CD8-positive, alpha-beta memory T cell (primary cell): ENCODE data around the gene SF3B6. TPM values are rescaled to one million over a fixed set of nuclear protein-coding genes. Genes with fewer than 3 reads are reported as not detected.

Source experiments
- CTCF ChIA-PET: fragments of 350-600 bp; sonication (Branson Sonifier 250); formaldehyde crosslinking; loops from one replicate; lab custom pipeline; 2021; ENCODE audit warnings: antibody characterized with exemption; lab: Charles Lee
- POLR2A ChIA-PET: fragments of 350-600 bp; sonication (Branson Sonifier 250); formaldehyde crosslinking; loops from one replicate; lab custom pipeline; 2021; ENCODE audit warnings: antibody characterized with exemption; lab: Charles Lee
- DNase-seq, 5 donors: peaks; one replicate each; pipeline versions ENCODE4 v3.0.0 to v3.0.0-alpha.2; 2020 to 2022; ENCODE audit warnings: mixed read lengths in 1 of 5
- H3K27ac ChIP-seq: one replicate; pipeline ENCODE4 v1.7.0; 2013; ENCODE audit warnings: low read depth, mild to moderate bottlenecking, low read length, moderate library complexity
- H3K27me3 ChIP-seq: 2 replicates; pipeline ENCODE4 v1.7.0; 2013; ENCODE audit warnings: low read length, mild to moderate bottlenecking; ENCODE audit not compliant: insufficient read depth, poor library complexity, severe bottlenecking
- H3K36me3 ChIP-seq: 2 replicates; pipeline ENCODE4 v1.7.0; 2013; ENCODE audit warnings: mild to moderate bottlenecking, low read length, moderate library complexity; ENCODE audit not compliant: insufficient read depth
- H3K4me1 ChIP-seq: 2 replicates; pipeline ENCODE4 v1.7.0; 2013; ENCODE audit warnings: mild to moderate bottlenecking, low read length, moderate library complexity; ENCODE audit not compliant: insufficient read depth
- H3K4me3 ChIP-seq: 2 replicates; pipeline ENCODE4 v1.7.0; 2013; ENCODE audit warnings: mild to moderate bottlenecking, low read length
- H3K9me3 ChIP-seq: 2 replicates; pipeline ENCODE4 v1.7.0; 2013; ENCODE audit warnings: mild to moderate bottlenecking, low read length
- H3K27ac Mint-ChIP-seq, 8 donors: one replicate each; pipeline ENCODE4 v1.8.0; 2020 to 2021; ENCODE audit warnings: mixed read lengths in 8 of 8, mild to moderate bottlenecking in 6 of 8, inconsistent platforms in 3 of 8, moderate library complexity in 3 of 8
- H3K27me3 Mint-ChIP-seq, 2 donors: one replicate each; pipeline ENCODE4 v1.8.0; 2020 to 2021; ENCODE audit warnings: mixed read lengths in 2 of 2, mild to moderate bottlenecking in 1 of 2, moderate library complexity in 1 of 2
- H3K36me3 Mint-ChIP-seq, 3 donors: one replicate each; pipeline ENCODE4 v1.8.0; 2020 to 2021; ENCODE audit warnings: mixed read lengths in 3 of 3, inconsistent platforms in 1 of 3, mild to moderate bottlenecking in 1 of 3
- H3K4me1 Mint-ChIP-seq, 3 donors: one replicate each; pipeline ENCODE4 v1.8.0; 2020 to 2021; ENCODE audit warnings: mixed read lengths in 3 of 3, inconsistent platforms in 1 of 3, mild to moderate bottlenecking in 1 of 3
- H3K4me3 Mint-ChIP-seq, 7 donors: one replicate each; pipeline ENCODE4 v1.8.0; 2020 to 2021; ENCODE audit warnings: mixed read lengths in 7 of 7, mild to moderate bottlenecking in 6 of 7, moderate library complexity in 4 of 7, inconsistent platforms in 2 of 7
- H3K9me3 Mint-ChIP-seq, 5 donors: one replicate each; pipeline ENCODE4 v1.8.0; 2020 to 2022; ENCODE audit warnings: mixed read lengths in 5 of 5, mild to moderate bottlenecking in 3 of 5, moderate library complexity in 2 of 5, inconsistent platforms in 1 of 5
- polyA plus RNA-seq: library from polyadenylated mRNA; unstranded; fragments of 300-500 nt; fragmentation: Illumina TruSeq; gene quantifications from one replicate; pipeline ENCODE4 v1.2.3, GENCODE V29; 2021
- total RNA-seq, 2 experiments: library from RNA; stranded (reverse); gene quantifications; one replicate each; pipeline ENCODE4 v1.2.3, GENCODE V29; 2021

SF3B6 gene
- total and polyA plus RNA-seq, 3 experiments from 2014 or later, result 141 to 181 (median 146) TPM

DNA sequence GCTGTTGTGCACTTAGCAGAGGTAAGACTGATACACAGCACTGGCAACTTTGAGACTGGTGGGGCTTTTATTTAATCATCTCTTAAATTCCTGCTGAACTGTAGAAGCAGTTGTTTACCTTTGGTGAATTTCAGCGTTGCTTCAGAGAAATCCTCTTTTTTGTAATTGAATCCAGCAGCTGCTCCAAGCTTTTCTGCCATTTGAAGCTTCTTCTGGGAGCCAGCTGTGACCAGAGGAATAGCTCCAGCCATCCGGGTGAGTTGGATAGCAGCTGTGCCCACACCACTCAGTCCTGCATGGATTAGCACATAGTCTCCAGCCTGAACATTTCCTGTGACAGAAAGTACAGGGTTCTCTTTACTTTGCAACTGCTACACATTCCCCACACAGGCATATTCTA is 4.6 kb upstream of the SF3B6 start:
- Mint-ChIP-seq H3K27ac (no peak overlapping the region), H3K27me3 (no peaks in the 10 kb centered on the region), H3K9me3 (no peaks in the 10 kb centered on the region), H3K4me1 (peaks cover 17 to 35% (median 34%) of the 10 kb centered on the region in 3 donors), H3K36me3 (peaks cover 0 to 25% (median 3%) of the 10 kb centered on the region in 3 donors), H3K4me3 (no peak overlapping the region)
- Histone ChIP-seq H3K9me3 (no peaks in the 10 kb centered on the region), H3K4me1 (peaks cover 25% of the 10 kb centered on the region), H3K27ac (no peak overlapping the region), H3K4me3 (no peak overlapping the region), H3K27me3 (no peaks in the 10 kb centered on the region), H3K36me3 (no peaks in the 10 kb centered on the region)
- no peak for DNase-seq
- POLR2A ChIA-PET, result no interaction called here
- CTCF ChIA-PET, result interaction anchor here (1.8 to 5.2 kb wide), 2 partner anchors 30 to 154 kb away, joined by 5 to 48 read pairs; partner anchors contain the start of gene ATAD2B

- Mint-ChIP-seq H3K4me3 (peak overlapping the region; percentile 94 to 100 (median 99)), H3K4me1 (peaks cover 24 to 38% (median 36%) of the 10 kb centered on the region in 3 donors), H3K27me3 (no peaks in the 10 kb centered on the region), H3K9me3 (no peaks in the 10 kb centered on the region), H3K36me3 (peaks cover 0 to 41% (median 3%) of the 10 kb centered on the region in 3 donors), H3K27ac (peak overlapping the region in 6 of 8 donors; percentile 84 to 100 (median 98))
- DNase-seq, result no peak
- H3K36me3 ChIP-seq, result peaks cover 6% of the 10 kb centered on the region
- CTCF ChIA-PET, result interaction anchor here (1.3 kb wide), 1 partner anchor 26 kb away, joined by 3 read pairs; no protein-coding TSS in a partner anchor
- H3K27me3 ChIP-seq, result no peaks in the 10 kb centered on the region
- H3K9me3 ChIP-seq, result no peaks in the 10 kb centered on the region
- H3K4me1 ChIP-seq, result peaks cover 23% of the 10 kb centered on the region
- peak overlapping the region; percentile 98 for H3K4me3 ChIP-seq
- POLR2A ChIA-PET, result no interaction called here
- H3K27ac ChIP-seq, result no peak overlapping the region
These were observed 1.8 kb upstream of the SF3B6 start for GRCh38 chr2:24077879-24078278.

- H3K27me3 Mint-ChIP-seq, result no peaks in the 10 kb centered on the region
- Histone ChIP-seq H3K36me3 (peaks cover 10% of the 10 kb centered on the region), H3K4me3 (peak overlapping the region; percentile 98), H3K4me1 (peaks cover 23% of the 10 kb centered on the region), H3K27ac (peak overlapping the region; percentile 76), H3K9me3 (no peaks in the 10 kb centered on the region), H3K27me3 (no peaks in the 10 kb centered on the region)
- ChIA-PET CTCF (interaction anchor here (1.7 kb wide), 1 partner anchor 151 kb away, joined by 27 read pairs; the partner anchor contains the start of gene ATAD2B), POLR2A (interaction anchor here (1.2 to 2.0 kb wide), 2 partner anchors 29 to 151 kb away, joined by 7 to 41 read pairs; partner anchors contain the start of gene ATAD2B)
- peak overlapping the region; percentile 84 to 100 (median 97) for H3K27ac Mint-ChIP-seq
- DNase-seq, result no peak
- no peaks in the 10 kb centered on the region for H3K9me3 Mint-ChIP-seq
- peaks cover 25 to 41% (median 38%) of the 10 kb centered on the region in 3 donors for H3K4me1 Mint-ChIP-seq
- H3K4me3 Mint-ChIP-seq, result peak overlapping the region; percentile 94 to 100 (median 99)
- H3K36me3 Mint-ChIP-seq, result peaks cover 0 to 45% (median 5%) of the 10 kb centered on the region in 3 donors
These were observed 1.4 kb upstream of the SF3B6 start for GRCh38 chr2:24077535-24077877.

DNA sequence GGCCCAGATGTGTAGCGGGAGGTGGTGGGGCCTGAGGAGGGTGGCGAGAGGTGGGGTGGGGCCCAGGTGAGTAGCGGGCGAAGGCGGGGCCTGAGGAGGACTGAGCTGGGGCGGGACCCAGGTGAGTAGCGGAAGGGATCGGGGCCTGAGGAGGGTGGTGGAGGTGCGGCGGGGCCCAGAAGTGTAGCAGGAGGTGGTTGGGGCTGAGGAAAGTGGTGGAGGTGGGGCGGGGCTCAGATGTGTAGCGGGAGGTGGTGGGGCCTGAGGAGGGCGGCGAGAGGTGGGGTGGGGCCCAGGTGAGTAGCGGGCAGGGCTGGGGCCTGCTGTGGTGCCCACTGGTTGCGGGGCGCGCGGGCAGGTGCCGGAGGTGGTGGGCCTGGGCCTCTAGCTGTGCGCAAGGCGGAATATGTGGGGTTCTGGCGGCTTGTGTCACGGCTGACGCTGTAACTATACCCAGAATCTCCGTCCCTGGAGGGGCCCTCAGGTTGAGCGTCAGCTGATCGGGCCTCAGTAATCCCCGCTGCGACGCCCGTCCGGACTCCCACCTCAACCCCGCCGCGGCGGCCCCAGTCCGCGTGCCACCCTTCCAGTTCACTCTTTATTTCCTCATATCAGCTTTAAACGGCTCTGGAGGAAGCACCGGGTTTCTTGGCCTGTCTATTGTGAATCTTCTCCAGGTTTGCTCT is 866 bp upstream of the SF3B6 start:
- peaks cover 0 to 45% (median 5%) of the 10 kb centered on the region in 3 donors for H3K36me3 Mint-ChIP-seq
- peak overlapping the region; percentile 94 to 100 (median 99) for H3K4me3 Mint-ChIP-seq
- Histone ChIP-seq H3K27me3 (no peaks in the 10 kb centered on the region), H3K27ac (peak overlapping the region; percentile 76), H3K36me3 (peaks cover 11% of the 10 kb centered on the region), H3K9me3 (no peaks in the 10 kb centered on the region), H3K4me3 (peak overlapping the region; percentile 98), H3K4me1 (peaks cover 23% of the 10 kb centered on the region)
- peaks cover 29 to 45% (median 42%) of the 10 kb centered on the region in 3 donors for H3K4me1 Mint-ChIP-seq
- DNase-seq, result no peak
- peak overlapping the region; percentile 91 to 100 (median 98) for H3K27ac Mint-ChIP-seq
- no peaks in the 10 kb centered on the region for H3K9me3 Mint-ChIP-seq
- CTCF ChIA-PET, result interaction anchor here (1.2 to 2.2 kb wide), 3 partner anchors 7 to 150 kb away, joined by 3 to 27 read pairs (median 9); partner anchors contain the start of genes ATAD2B and TP53I3
- POLR2A ChIA-PET, result interaction anchor here (0.6 to 2.0 kb wide), 5 partner anchors 28 to 284 kb away, joined by 5 to 41 read pairs (median 8); partner anchors contain the start of genes ATAD2B, ITSN2, PFN4 and WDCP
- H3K27me3 Mint-ChIP-seq, result no peaks in the 10 kb centered on the region

DNA sequence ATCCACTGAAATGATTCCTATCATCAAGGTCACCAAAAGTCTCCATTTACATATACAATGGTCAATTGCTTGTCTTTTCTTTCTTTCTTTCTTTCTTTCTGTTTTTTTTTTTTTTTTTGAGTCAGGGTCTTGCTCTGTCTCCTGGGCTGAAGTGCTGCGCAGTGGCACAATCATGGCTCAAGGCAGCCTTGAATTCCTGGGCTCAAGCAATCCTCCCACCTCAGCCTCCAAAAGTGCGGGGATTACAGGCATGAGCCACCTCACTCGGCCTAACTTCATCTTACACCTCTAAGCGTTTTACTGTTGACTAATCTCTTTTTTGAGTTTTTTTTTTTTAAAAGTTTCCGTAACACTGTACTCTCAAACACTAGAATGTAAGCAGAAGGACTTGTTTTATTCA is 867 bp downstream of the SF3B6 start:
- no peaks in the 10 kb centered on the region for H3K27me3 Mint-ChIP-seq
- H3K4me3 Mint-ChIP-seq, result peak overlapping the region; percentile 94 to 100 (median 99)
- peak overlapping the region; percentile 93 for H3K27ac ChIP-seq
- peak overlapping the region; percentile 91 to 100 (median 98) for H3K27ac Mint-ChIP-seq
- H3K4me1 ChIP-seq, result peaks cover 23% of the 10 kb centered on the region
- H3K4me1 Mint-ChIP-seq, result peaks cover 29 to 51% (median 42%) of the 10 kb centered on the region in 3 donors
- H3K9me3 ChIP-seq, result no peaks in the 10 kb centered on the region
- H3K9me3 Mint-ChIP-seq, result no peaks in the 10 kb centered on the region
- no peak for DNase-seq
- peak overlapping the region; percentile 98 for H3K4me3 ChIP-seq
- H3K36me3 ChIP-seq, result peaks cover 11% of the 10 kb centered on the region
- peaks cover 0 to 45% (median 4%) of the 10 kb centered on the region in 3 donors for H3K36me3 Mint-ChIP-seq
- POLR2A ChIA-PET, result no interaction called here
- no peaks in the 10 kb centered on the region for H3K27me3 ChIP-seq
- CTCF ChIA-PET, result interaction anchor here (2.2 kb wide), 1 partner anchor 9 kb away, joined by 9 read pairs; the partner anchor contains the start of gene TP53I3

- Mint-ChIP-seq H3K4me1 (peaks cover 29 to 51% (median 42%) of the 10 kb centered on the region in 3 donors), H3K27me3 (no peaks in the 10 kb centered on the region), H3K9me3 (no peaks in the 10 kb centered on the region), H3K4me3 (peak overlapping the region in 4 of 7 donors; percentile 6 to 94 (median 32)), H3K27ac (peak overlapping the region in 2 of 8 donors; percentile 23 to 70), H3K36me3 (peaks cover 0 to 54% (median 4%) of the 10 kb centered on the region in 3 donors)
- H3K27me3 ChIP-seq, result no peaks in the 10 kb centered on the region
- no peak overlapping the region for H3K27ac ChIP-seq
- H3K4me3 ChIP-seq, result no peak overlapping the region
- no peak for DNase-seq
- no peaks in the 10 kb centered on the region for H3K9me3 ChIP-seq
- H3K4me1 ChIP-seq, result peaks cover 23% of the 10 kb centered on the region
- H3K36me3 ChIP-seq, result peaks cover 22% of the 10 kb centered on the region
- ChIA-PET CTCF (interaction anchor here (0.7 to 1.1 kb wide), 3 partner anchors 10 to 147 kb away, joined by 3 to 4 read pairs (median 4); partner anchors contain the start of genes ATAD2B and TP53I3), POLR2A (interaction anchor here (1.1 to 1.4 kb wide), 2 partner anchors 20 to 27 kb away, joined by 3 read pairs; partner anchors contain the start of gene WDCP)
These were observed 2.3 kb downstream of the SF3B6 start for GRCh38 chr2:24073816-24074215.

DNA sequence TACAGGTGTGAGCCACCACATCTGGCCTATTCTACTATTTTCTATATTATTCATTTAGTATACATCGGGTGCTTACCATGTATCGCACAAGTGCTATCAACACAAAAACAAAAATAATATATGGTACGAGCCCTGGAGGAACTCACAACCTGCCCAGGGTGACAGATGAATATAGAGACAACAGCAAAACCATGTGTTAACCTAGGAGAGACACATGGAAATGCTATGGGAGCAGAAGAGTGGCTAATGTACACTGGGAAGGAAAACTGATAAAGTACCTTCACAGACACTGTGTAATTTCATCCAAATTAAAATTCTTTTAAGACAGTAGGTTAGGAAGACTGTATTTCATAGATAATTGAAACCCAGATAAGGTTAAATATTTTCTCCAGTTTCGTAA is 3.9 kb downstream of the SF3B6 start:
- Histone ChIP-seq H3K36me3 (peaks cover 31% of the 10 kb centered on the region), H3K4me3 (no peak overlapping the region), H3K27me3 (no peaks in the 10 kb centered on the region), H3K27ac (no peak overlapping the region), H3K4me1 (peaks cover 15% of the 10 kb centered on the region), H3K9me3 (no peaks in the 10 kb centered on the region)
- DNase-seq, result no peak
- Mint-ChIP-seq H3K27ac (peak overlapping the region in 6 of 8 donors; percentile 13 to 85 (median 50)), H3K9me3 (no peaks in the 10 kb centered on the region), H3K4me3 (peak overlapping the region in 1 of 7 donors; percentile 54), H3K36me3 (peaks cover 0 to 69% (median 9%) of the 10 kb centered on the region in 3 donors), H3K4me1 (peaks cover 26 to 42% (median 32%) of the 10 kb centered on the region in 3 donors), H3K27me3 (no peaks in the 10 kb centered on the region)
- CTCF ChIA-PET, result interaction anchor here (2.1 kb wide), 1 partner anchor 12 kb away, joined by 11 read pairs; the partner anchor contains the start of gene TP53I3
- POLR2A ChIA-PET, result no interaction called here
